Adrenal gland (tissue), 5 donors: Measurements from ENCODE around the gene XYLT1.

ENCODE experiments used
- POLR2A ChIP-seq, 2 donors: fragments of 450-650 bp; IDR thresholded peaks; one replicate each; pipeline ENCODE4 v1.6.1; 2017; ENCODE audit warnings: antibody characterized with exemption in 2 of 2, mild to moderate bottlenecking in 2 of 2, moderate library complexity in 1 of 2
- TF ChIP-seq, protein P1 (sequence below), 6 experiments: fragments of 450-650 bp in 4 of 6; fragments of 200-600 bp in 2 of 6; sonication (generic) in 1 of 6; IDR thresholded peaks; 1 replicate in 5 of 6; 2 replicates in 1 of 6; pipeline versions ENCODE4 v1.5.1 to v1.8.0; 2016 to 2021; ENCODE audit warnings: antibody characterized with exemption in 6 of 6, mild to moderate bottlenecking in 2 of 6, moderate library complexity in 1 of 6
- donor health status: DM: no; HTN: no; CAD: no.

DNA sequence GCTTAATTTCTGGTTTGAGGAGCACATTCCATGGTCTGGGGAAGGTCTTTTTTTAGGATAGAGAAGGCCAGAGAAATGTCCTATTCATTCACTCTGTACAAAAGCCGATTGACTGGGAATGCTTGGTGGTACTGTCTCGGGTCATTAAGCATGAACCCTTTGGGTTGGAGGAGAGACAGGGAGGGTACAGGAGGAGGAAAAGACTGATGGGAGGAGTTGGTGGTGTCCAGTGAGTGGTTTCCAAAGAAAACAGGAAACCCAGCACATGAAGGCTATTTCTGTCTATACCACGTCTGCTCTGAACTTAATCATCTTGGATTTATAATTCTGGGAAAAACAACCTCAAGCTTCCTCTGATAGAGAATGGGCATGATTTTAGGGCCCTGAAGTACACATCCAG, 111.9 kb downstream of the XYLT1 start:
- no peak for TF ChIP-seq POLR2A (IDR thresholded peaks at IDR 0.05)
- TF ChIP-seq, protein P1, sequence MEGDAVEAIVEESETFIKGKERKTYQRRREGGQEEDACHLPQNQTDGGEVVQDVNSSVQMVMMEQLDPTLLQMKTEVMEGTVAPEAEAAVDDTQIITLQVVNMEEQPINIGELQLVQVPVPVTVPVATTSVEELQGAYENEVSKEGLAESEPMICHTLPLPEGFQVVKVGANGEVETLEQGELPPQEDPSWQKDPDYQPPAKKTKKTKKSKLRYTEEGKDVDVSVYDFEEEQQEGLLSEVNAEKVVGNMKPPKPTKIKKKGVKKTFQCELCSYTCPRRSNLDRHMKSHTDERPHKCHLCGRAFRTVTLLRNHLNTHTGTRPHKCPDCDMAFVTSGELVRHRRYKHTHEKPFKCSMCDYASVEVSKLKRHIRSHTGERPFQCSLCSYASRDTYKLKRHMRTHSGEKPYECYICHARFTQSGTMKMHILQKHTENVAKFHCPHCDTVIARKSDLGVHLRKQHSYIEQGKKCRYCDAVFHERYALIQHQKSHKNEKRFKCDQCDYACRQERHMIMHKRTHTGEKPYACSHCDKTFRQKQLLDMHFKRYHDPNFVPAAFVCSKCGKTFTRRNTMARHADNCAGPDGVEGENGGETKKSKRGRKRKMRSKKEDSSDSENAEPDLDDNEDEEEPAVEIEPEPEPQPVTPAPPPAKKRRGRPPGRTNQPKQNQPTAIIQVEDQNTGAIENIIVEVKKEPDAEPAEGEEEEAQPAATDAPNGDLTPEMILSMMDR (IDR thresholded peaks at IDR 0.05), result no peak
